GM19351 (cell line): ENCODE data around the gene AGPS.

Source experiments
- ATAC-seq: cut with Tn5 transposase; IDR thresholded peaks from one replicate; pipeline ENCODE4 v1.9.1; 2021; ENCODE audit warnings: mild to moderate bottlenecking, moderate library complexity; ENCODE audit not compliant: unreplicated experiment

The AGPS gene

GRCh38 chr2:177383935-177384334, 8.6 kb upstream of the AGPS start:
- no peak for ATAC-seq

GRCh38 chr2:177385151-177385550, 7.4 kb upstream of the AGPS start:
- no peak for ATAC-seq

- ATAC-seq = no peak
Measured at GRCh38 chr2:177391822-177392372, 676 bp upstream of the AGPS start.

GRCh38 chr2:177393203-177393755, 706 bp downstream of the AGPS start:
- no peak for ATAC-seq

GRCh38 chr2:177393824-177394593, 1.4 kb downstream of the AGPS start:
- no peak for ATAC-seq

GRCh38 chr2:177394594-177394973, 2.0 kb downstream of the AGPS start:
- ATAC-seq = no peak

- no peak for ATAC-seq
Measured at GRCh38 chr2:177395351-177396065, 2.9 kb downstream of the AGPS start.

- ATAC-seq = no peak
Measured at GRCh38 chr2:177396703-177397460, 4.3 kb downstream of the AGPS start.

GRCh38 chr2:177397481-177398289, 5.1 kb downstream of the AGPS start:
- no peak for ATAC-seq

GRCh38 chr2:177398290-177398683, 5.7 kb downstream of the AGPS start:
- ATAC-seq = no peak

- no peak for ATAC-seq
Measured at GRCh38 chr2:177398791-177399190, 6.2 kb downstream of the AGPS start.

- no peak for ATAC-seq
Measured at GRCh38 chr2:177399376-177399775, 6.8 kb downstream of the AGPS start.

GRCh38 chr2:177400337-177400923, 7.9 kb downstream of the AGPS start:
- no peak for ATAC-seq

GRCh38 chr2:177402096-177402495, 9.5 kb downstream of the AGPS start:
- no peak for ATAC-seq

- ATAC-seq = no peak
Measured at GRCh38 chr2:177403838-177404237, 11.3 kb downstream of the AGPS start.

GRCh38 chr2:177404243-177404642, 11.7 kb downstream of the AGPS start:
- no peak for ATAC-seq

GRCh38 chr2:177405029-177405692, 12.6 kb downstream of the AGPS start:
- no peak for ATAC-seq

GRCh38 chr2:177406182-177406581, 13.6 kb downstream of the AGPS start:
- ATAC-seq = no peak

- no peak for ATAC-seq
Measured at GRCh38 chr2:177407031-177407430, 14.5 kb downstream of the AGPS start.
